Measurements from ENCODE around the gene ADAP2.

DNA sequence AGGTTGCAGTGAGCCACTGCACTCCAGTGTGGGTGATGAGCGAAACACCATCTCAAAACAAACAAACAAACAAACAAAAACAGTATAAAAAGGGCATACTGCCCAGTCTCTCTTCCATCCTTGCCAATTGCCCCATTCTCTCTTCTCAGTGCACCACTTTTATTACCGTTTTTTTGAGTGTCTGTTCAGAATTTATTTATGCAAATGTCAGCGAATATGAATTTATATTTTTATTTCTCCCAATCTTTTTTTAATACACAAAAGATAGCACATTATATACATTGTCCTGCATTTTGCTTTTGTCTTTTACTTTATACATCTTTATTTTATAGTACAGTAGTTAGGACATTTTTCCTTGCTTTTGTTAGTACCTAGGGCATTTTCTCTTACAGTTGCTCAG is 68.7 kb downstream of the ADAP2 start:
- TF ChIP-seq, protein P1, sequence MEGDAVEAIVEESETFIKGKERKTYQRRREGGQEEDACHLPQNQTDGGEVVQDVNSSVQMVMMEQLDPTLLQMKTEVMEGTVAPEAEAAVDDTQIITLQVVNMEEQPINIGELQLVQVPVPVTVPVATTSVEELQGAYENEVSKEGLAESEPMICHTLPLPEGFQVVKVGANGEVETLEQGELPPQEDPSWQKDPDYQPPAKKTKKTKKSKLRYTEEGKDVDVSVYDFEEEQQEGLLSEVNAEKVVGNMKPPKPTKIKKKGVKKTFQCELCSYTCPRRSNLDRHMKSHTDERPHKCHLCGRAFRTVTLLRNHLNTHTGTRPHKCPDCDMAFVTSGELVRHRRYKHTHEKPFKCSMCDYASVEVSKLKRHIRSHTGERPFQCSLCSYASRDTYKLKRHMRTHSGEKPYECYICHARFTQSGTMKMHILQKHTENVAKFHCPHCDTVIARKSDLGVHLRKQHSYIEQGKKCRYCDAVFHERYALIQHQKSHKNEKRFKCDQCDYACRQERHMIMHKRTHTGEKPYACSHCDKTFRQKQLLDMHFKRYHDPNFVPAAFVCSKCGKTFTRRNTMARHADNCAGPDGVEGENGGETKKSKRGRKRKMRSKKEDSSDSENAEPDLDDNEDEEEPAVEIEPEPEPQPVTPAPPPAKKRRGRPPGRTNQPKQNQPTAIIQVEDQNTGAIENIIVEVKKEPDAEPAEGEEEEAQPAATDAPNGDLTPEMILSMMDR (IDR thresholded peaks at IDR 0.05 in 8 of 11, conservative IDR thresholded peaks at IDR 0.05 in 3 of 11): no peak
- no peak for TF ChIP-seq POLR2A (IDR thresholded peaks at IDR 0.05)
